Measurements from ENCODE around the gene TTLL13.

TTLL13 gene

DNA sequence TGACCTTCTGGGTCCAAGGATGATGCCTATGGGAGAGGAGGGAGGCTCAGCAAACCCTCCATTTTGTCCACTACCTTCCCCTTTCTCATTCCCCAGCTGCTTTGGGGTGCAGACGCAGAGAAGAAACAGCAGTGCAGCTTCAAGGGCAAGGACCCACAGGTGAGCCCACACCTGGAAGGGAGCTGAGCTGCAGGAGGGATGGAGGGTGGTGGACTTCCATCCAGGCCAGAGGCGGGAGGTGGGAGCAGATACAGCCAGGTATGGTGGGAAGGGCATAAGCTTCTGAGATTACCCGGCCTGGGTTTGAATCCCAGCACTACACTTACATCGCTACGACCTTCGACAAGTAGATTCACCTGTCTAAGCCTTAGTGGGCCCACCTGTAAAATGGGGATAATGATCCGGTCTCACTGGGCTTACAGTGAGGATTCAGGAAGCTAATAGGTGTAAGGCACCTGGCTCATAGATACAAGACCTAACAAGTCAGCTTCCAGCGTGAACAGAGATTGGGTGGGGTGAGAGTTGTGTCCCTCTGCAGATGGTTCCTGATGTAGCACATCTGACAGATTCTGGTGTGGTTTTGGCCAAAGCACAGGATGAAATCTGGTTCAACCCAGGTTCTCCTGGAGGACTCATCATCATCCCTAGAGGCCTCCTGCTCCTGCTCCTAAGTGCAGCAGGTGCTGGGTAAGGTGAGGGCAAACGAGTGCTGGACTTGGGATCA lies 31.5 kb upstream of the TTLL13 start:
- no peak for DNase-seq

DNA sequence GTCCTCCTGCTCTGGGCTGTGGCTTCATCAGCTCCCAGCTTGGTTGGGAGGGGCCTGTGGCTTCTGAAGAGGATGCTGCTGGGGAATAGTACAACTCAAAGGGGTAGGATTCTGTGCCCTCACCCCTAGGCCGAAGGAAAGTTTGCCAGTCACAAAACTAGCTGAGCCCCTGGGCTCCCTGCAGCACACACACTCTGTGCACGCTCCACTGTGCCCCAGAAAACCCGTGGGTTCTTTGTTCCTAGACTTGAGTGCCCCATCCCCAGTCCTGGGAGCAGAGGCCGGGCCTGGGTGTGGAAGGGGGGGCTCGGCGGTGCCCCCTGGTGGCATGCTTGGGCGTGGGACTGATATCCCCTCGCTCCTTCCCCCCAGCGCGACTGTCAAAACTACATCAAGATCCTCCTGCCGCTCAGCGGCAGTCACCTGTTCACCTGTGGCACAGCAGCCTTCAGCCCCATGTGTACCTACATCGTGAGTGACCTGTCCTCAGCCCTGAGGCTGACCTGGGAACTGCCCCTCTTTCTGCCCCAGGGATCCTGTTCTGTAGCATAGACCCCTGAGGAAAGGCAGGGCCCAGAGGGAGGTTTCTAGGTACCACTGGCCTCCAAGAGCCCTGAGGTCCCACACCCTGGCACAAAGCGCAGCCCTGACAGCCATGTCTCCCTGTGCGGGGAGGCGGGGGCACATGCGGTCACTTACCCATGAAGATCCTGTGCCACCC lies 29.8 kb upstream of the TTLL13 start:
- peak; percentile 29 for DNase-seq

DNA sequence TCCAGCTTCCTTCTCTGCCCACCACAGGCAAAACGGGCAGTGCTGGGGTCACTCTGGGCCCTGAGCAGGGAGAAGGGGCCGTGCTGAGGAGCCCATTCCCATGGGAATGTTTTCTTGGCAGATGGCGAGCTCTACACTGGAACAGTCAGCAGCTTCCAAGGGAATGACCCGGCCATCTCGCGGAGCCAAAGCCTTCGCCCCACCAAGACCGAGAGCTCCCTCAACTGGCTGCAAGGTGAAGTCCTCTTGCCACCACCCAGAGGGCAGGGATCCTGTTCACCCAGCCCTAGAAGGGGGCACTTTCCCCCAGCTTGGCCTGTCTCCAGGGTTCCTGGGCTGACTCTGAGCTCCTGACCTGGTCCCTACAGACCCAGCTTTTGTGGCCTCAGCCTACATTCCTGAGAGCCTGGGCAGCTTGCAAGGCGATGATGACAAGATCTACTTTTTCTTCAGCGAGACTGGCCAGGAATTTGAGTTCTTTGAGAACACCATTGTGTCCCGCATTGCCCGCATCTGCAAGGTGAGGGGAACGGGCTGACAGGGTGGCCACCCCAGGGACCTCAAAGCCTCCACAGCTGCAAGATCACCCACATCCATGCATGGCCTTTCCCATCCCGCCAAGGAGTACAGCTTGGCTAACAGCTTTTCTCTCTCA lies 28.0 kb upstream of the TTLL13 start:
- DNase-seq: peak; percentile 74

DNA sequence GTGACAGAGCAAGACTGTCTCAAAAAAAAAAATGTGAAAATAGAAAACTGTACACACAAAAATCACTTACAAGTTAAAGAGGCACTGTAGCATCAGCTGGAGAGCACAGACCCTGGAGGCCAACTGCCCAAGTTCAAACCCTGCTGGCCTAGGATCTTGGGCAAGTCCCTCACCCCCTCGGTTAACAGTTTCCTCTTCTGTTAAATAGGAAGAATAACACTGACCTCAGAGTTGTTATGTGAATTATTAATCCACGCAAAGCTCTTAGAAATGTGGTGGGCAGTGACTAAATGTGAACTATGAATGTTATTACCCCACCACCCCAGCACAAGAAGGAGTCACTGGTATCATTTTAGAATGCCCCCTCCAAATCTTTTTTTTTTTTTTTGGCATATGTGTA lies 26.8 kb upstream of the TTLL13 start:
- DNase-seq: no peak

DNA sequence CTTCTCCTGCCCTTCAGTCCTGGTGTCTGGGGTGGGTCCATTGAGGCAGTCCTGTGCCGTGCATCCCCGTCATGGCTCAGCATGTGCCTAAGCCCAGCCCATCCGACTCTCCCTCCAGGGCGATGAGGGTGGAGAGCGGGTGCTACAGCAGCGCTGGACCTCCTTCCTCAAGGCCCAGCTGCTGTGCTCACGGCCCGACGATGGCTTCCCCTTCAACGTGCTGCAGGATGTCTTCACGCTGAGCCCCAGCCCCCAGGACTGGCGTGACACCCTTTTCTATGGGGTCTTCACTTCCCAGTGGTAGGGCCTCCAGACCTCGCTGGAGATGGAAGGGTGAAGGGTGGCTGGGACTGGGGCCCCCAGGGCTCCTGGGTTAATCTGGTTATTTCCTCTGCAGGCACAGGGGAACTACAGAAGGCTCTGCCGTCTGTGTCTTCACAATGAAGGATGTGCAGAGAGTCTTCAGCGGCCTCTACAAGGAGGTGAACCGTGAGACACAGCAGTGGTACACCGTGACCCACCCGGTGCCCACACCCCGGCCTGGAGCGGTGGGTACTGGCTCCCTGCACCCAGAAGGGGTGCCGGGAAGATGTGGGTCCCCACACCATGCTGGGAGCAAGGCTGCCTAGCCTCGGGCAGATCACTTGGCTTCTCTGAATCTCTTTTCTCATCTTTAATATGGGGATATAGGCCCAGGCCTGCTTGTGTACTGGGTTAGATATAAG lies 25.8 kb upstream of the TTLL13 start:
- no peak for DNase-seq

DNA sequence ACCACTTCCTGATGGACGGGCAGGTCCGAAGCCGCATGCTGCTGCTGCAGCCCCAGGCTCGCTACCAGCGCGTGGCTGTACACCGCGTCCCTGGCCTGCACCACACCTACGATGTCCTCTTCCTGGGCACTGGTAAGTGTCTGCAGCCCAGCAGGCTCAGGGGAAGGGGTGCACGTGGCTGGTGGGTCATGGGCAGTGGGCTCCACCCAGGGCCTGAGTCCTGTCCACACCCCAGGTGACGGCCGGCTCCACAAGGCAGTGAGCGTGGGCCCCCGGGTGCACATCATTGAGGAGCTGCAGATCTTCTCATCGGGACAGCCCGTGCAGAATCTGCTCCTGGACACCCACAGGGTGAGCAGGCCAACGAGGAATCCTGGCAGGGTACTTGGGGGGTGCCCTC lies 24.3 kb upstream of the TTLL13 start:
- no peak for DNase-seq

DNA sequence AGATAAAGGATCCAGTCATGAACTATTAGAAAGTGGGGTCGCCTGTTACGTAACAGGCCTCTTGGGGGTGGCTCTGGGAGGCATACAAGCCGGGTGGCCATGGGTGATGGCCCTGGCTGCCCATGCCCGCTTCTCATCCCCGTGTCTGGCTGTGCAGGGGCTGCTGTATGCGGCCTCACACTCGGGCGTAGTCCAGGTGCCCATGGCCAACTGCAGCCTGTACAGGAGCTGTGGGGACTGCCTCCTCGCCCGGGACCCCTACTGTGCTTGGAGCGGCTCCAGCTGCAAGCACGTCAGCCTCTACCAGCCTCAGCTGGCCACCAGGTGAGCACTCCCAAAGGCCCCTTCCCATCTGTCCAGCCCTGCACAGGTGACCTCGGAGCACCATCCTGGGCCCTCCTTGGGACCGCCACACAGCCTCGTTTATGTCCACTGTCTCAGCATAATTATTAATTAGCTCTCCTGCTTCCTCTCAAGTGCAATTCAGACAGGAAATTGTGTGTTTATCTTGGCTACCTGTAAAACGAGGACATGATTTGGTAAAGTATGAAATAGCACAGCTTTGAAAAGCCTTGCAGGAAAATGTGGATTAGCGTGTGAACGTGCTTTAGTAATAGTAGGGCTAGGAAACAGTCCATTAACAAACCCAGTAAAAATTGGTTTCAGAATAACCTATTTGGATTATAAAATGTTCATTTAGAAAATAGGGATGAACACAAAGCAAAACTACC lies 23.7 kb upstream of the TTLL13 start:
- DNase-seq: no peak

DNA sequence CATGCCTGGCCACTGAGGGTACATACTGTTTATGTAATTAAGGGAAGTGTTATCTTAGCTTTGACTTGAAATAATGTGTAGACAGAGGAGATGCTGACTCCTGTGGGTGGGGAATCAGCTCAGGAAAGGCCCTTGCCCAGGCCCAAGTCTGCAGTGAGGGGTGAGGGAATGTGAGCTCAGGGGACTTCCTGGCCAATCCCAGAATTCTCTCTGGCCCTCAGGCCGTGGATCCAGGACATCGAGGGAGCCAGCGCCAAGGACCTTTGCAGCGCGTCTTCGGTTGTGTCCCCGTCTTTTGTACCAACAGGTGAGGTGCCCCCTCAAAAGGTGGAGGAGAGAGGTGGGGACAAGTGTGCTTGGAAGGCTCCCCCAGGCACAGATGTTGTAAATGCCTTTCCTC lies 22.0 kb upstream of the TTLL13 start:
- no peak for DNase-seq

DNA sequence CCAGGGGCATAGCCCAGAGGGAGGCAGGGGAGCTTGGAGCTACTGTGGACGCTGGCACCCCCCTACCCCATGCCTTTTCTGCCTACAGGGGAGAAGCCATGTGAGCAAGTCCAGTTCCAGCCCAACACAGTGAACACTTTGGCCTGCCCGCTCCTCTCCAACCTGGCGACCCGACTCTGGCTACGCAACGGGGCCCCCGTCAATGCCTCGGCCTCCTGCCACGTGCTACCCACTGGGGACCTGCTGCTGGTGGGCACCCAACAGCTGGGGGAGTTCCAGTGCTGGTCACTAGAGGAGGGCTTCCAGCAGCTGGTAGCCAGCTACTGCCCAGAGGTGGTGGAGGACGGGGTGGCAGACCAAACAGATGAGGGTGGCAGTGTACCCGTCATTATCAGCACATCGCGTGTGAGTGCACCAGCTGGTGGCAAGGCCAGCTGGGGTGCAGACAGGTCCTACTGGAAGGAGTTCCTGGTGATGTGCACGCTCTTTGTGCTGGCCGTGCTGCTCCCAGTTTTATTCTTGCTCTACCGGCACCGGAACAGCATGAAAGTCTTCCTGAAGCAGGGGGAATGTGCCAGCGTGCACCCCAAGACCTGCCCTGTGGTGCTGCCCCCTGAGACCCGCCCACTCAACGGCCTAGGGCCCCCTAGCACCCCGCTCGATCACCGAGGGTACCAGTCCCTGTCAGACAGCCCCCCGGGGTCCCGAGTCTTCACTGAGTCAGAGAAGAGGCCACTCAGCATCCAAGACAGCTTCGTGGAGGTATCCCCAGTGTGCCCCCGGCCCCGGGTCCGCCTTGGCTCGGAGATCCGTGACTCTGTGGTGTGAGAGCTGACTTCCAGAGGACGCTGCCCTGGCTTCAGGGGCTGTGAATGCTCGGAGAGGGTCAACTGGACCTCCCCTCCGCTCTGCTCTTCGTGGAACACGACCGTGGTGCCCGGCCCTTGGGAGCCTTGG lies 21.3 kb upstream of the TTLL13 start:
- no peak for DNase-seq

DNA sequence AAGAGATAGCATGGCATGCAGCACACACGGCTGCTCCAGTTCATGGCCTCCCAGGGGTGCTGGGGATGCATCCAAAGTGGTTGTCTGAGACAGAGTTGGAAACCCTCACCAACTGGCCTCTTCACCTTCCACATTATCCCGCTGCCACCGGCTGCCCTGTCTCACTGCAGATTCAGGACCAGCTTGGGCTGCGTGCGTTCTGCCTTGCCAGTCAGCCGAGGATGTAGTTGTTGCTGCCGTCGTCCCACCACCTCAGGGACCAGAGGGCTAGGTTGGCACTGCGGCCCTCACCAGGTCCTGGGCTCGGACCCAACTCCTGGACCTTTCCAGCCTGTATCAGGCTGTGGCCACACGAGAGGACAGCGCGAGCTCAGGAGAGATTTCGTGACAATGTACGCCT lies 20.4 kb upstream of the TTLL13 start:
- DNase-seq: no peak

DNA sequence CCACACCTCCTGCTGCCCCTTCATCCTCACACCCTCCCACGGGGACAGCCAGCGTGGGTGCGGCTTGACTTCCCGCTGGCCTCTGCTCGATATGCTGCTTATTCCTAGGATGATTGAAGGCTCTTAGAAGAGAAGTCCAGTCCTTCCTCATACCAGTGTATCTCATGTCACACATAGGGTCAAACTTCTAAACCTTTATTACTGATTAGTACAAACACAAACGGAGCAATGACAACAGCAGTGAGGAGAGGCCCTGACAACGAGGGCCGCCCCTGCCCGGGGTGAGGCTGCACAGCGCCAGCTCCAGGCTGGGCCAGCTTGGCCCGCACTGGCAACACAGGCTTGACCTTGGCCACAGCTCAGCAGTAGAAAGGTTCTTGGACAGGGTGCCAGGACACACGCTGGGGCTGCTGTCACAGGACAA lies 19.3 kb upstream of the TTLL13 start:
- no peak for DNase-seq

DNA sequence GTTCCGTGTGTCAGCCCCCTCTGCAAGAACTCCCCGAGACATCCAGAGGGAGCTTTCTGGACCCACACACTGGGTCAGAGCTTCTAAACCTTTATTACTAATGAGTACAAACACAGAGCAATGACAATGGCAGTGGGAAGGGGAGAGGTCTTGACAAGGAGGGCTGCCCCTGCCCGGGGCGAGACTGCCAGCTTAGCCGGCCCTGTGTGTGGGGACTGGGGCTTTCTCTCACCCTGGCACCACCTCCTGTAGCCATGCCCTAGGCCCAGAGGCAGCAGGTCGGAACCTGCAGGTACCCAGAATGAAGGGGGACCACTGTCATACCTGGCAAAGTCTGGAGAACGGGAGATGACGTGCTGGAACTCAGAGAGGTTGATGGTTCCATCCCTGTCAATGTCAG lies 18.7 kb upstream of the TTLL13 start:
- DNase-seq: no peak

DNA sequence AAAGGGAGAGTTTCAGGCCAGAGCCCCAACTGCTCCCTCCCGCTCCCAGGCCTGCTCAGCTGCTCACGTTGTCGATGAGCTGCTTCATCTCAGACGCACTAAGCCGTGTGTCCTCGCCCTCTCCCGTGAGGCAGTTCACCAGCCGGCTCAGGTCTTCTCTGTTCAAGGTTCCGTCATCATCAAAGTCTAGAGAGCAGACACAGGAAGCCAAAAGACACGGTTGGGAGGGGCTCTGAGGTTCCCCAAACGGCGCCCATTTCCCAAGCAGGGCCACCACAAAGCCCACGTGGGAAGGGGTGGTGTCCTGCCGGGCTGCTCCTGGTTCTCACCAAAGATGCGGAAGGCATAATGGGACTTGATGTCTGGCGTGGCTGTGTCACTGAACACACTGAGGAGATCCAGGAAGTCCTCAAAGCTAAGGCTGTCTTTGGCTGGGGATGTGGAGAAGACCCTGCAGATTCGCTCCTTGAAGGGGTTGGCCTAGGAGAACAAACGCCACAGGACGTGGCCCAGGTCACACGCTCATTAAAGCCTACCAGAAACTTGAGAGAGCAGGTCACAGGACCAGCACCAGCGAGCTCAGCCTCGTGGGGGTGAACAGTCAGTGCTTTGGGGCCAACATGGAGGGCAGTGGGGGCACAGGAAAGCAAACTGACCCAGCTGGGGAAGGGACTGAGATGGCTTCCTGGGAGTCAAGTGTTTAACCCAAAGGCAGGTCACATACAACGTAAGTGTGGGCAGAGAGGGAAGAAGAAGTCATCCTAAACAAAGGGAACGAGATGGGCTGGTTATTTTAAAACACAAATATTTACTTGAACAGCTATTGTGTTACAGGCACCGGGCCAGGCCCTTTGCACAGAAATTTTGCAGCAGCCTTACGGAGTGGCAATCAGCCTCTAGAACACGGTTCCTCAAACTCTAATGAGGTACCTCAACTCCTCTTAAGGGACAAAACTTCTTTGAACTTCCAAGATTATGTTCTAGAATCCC lies 18.0 kb upstream of the TTLL13 start:
- DNase-seq: no peak

DNA sequence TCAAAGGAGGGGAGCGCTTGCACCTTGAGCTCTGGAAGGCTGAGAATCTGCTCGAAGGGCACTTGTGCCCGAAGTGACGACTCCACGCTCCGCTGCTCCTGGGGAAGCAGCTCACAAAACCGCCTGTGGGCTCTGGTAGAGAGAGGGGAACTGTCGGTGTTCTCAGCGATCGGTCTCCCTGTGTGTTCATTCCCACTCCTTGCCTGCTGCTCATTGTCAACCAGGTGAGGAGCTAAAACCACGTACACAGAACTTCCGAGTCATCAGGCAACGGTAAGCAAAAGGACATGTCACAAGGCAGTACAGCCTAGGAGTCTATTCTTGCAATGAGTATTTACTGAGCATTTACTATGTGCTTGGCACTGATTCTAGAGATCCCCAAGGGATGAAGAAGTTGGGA lies 17.2 kb upstream of the TTLL13 start:
- no peak for DNase-seq

DNA sequence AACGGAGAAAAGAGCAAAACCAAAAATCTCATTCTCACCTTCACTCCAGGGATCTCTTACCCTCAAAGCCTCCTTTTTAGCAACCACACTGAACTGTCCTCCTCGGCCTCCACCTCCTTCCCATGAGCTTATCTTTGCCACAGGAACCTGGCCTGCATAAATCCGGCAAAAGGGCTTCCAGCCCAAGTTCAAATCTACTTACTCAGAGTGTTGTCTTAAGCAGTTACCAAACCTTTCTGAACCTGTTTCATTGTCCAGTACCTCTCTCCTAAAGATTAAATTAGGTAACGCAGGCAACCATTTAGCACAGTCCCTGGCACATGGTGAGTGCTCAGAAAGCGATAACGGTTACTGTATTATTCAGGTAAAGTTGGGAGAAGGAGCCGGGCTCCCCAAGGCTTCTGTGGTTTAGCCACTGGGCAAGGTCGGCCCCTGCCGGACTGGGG lies 16.4 kb upstream of the TTLL13 start:
- DNase-seq: peak; percentile 18

DNA sequence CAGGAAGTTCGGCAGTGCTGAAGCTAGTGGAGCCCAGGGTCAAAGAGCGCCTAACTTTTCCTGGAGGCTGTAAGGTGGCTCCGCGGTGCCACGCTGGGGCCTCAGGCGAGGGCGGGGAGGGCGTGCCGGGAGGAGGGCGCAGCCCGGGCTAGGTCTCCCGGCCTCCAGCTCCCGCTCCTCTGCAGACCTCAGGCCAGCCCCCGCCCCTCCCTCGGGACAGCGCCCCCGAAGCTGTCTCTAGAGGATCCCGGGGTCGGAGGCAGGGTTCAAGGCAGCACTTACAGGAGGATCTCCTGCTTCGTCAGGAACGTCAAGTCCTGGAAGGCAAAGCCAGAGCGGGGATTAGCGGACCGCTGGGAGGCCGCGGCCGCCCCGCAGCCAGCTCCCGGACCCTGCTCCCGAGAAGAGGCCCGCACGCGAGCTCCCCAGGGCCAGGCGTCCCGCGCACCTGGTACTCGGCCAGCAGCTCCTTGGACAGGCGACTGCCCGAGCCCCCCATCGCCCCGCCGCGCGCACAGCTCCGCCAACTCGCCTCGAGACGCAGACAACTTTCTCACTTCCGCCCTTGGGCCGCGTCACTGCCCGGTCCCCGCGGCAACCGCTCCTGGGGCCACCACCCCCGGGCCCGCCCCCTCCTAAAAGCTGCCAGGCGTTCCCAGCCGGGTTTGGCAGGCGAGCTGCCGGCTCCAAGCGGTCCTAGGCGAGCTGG lies 15.8 kb upstream of the TTLL13 start, which contains the start of gene CIB1:
CIB1 (minus strand) TSS at position 555 of the 709 bp plus-strand sequence; CDS start at position 499, 56 bp downstream.
- DNase-seq: peak; percentile 97

DNA sequence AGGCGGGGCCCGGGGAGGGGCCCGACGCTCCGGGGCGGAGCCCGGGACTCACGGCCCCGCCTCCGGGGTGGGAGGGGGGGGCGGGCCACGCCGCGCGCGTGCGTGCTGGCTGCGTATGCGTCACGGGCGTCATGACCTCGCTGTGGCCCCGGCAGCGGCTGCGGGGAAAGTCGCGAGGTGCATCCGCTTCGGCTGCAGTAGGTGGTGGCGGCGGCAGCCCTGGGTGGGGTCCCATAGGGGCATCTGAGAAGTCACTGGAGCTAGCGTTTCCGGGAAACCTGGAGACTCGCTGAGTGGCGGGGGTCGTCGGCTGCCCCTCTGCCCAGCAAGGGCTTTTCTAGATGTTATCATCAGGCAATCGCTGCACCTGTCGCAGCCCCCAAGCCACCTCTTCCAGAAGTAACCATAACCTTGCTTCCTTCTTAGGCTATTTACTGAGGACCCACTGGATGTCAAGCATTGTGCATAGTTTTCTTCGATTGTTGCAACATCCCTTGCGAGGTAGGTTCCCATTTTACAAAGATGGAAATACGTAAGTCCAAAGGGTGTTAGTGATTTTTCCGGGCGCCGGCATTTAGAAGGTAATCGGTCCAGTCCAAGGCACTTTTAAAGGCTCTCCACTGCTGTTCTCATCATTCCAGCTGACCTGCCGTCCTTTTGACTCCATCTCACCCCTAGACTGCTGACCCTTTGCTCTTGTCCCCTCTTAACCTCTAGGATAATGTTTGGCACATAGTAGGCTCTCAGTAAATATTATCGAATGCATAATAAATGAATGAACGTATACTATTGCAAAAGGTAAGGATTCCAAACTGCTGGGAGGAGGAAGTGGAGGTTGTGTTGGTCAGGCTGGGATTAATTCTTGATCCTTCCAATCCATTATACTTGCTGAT lies 15.0 kb upstream of the TTLL13 start, which contains the start of gene GDPGP1:
GDPGP1 (plus strand) TSS at position 114 of the 893 bp plus-strand sequence. CDS start 6,700 bp downstream, outside the sequence.
- peak; percentile 13 for DNase-seq

DNA sequence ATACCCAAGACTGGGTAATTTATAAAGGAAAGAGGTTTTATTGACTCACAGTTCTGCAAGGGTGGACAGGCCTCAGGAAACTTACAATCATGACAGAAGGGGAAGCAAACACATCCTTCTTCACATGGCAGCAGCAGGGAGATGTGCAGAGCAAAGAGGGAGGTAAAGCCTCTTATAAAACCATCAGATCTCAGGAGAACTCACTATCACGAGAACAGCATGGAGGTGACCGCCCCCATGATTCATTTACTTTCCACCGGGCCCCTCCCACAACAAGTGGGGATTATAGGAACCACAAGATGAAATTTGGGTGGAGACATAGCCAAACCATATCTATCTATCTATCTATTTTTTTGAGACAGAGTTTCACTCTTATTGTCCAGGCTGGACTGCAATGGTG lies 10.0 kb upstream of the TTLL13 start:
- no peak for DNase-seq

Data from EL (cell line).